Esophagus muscularis mucosa (tissue), 4 donors: Measurements from ENCODE around the gene SNX1. TPM values are rescaled to one million over a fixed set of nuclear protein-coding genes. Genes with fewer than 3 reads are reported as not detected.

Source experiments
- DNase-seq: peaks from one replicate; pipeline ENCODE4 v3.0.0-alpha.2; 2017; ENCODE audit errors: extremely low spot score
- H3K27ac ChIP-seq, 4 donors: fragments of 200-600 bp; sonication (generic); replicated peaks in 1 of 4; 1 replicate in 3 of 4; 2 replicates in 1 of 4; pipeline ENCODE4 v1.5.1; 2016 to 2019; ENCODE audit warnings: mild to moderate bottlenecking in 1 of 4
- H3K27me3 ChIP-seq, 4 donors: fragments of 200-600 bp; sonication (generic); one replicate each; pipeline versions ENCODE4 v1.5.1 to v1.6.0; 2016 to 2019
- H3K36me3 ChIP-seq, 4 donors: fragments of 200-600 bp; sonication (generic); one replicate each; pipeline ENCODE4 v1.5.1; 2016 to 2019
- H3K4me1 ChIP-seq, 4 donors: fragments of 200-600 bp; sonication (generic); one replicate each; pipeline ENCODE4 v1.5.1; 2016 to 2019
- H3K4me3 ChIP-seq, 4 donors: fragments of 200-600 bp; sonication (generic); 1 replicate in 2 of 4; 2 replicates in 2 of 4; pipeline ENCODE4 v1.5.1; 2016 to 2019; ENCODE audit warnings: mild to moderate bottlenecking in 4 of 4, moderate library complexity in 1 of 4
- H3K9me3 ChIP-seq, 4 donors: fragments of 200-600 bp; sonication (generic); 1 replicate in 3 of 4; 2 replicates in 1 of 4; pipeline ENCODE4 v1.5.1; 2016 to 2019
- EP300 ChIP-seq: sonication (generic); formaldehyde crosslinking; IDR thresholded peaks from one replicate; pipeline ENCODE4 v1.6.1; 2017; ENCODE audit warnings: antibody characterized with exemption
- POLR2A ChIP-seq: fragments of 450-650 bp; IDR thresholded peaks from one replicate; pipeline ENCODE4 v1.6.1; 2017; ENCODE audit warnings: antibody characterized with exemption, moderate library complexity, mild to moderate bottlenecking, low read depth
- POLR2AphosphoS5 ChIP-seq, 2 donors: sonication (generic); formaldehyde crosslinking; IDR thresholded peaks; one replicate each; pipeline ENCODE4 v1.6.1; 2017; ENCODE audit warnings: antibody characterized with exemption in 2 of 2
- WGBS: methylation state at CpG from one replicate; pipeline ENCODE4 v1.1.5; 2018; 5-methylcytosine and 5-hydroxymethylcytosine counted together
- intact Hi-C: fragments of 100-400 bp; cut with DNase I; formaldehyde crosslinking; loops from one replicate; pipeline ENCODE4 v1.15.1; 2023
- total RNA-seq, 4 donors: library from RNA; depleted of rRNA; stranded (reverse); fragments of >200 nt; gene quantifications; one replicate each; pipeline versions ENCODE4 v1.1.0 to v1.2.1, GENCODE V29; 2016
- TF ChIP-seq, protein P1 (sequence below), 3 experiments: fragments of 200-600 bp in 2 of 3; fragments of 450-650 bp in 1 of 3; sonication (generic) in 2 of 3; IDR thresholded peaks; one replicate each; pipeline ENCODE4 v1.5.1; 2017 to 2019; ENCODE audit warnings: antibody characterized with exemption in 3 of 3, mild to moderate bottlenecking in 2 of 3, moderate library complexity in 1 of 3

Gene SNX1
- total RNA-seq, 4 donors from 2014 or later: 79.4 to 93.0 (median 87.5) TPM

DNA sequence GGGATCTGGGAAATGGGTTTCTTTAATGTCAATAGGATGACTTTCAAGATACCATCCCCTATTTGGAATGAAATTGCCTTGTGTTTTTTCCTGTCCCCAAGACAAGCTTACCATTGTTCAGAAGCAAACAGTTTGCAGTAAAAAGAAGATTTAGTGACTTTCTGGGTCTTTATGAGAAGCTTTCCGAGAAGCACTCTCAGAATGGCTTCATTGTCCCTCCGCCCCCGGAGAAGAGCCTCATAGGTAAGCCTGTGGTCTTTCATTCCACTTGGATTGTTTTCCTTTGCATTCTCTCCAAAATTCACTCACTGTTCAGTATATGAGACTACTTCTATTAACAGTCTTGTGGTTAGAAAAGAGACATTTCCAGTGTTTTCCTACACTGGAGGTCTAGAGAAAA lies 30.2 kb downstream of the SNX1 start:
- Histone ChIP-seq H3K4me1 (no peaks in the 10 kb centered on the region), H3K9me3 (no peaks in the 10 kb centered on the region), H3K4me3 (no peak overlapping the region), H3K27ac (no peak overlapping the region), H3K36me3 (peaks cover 69 to 100% (median 95%) of the 10 kb centered on the region in 4 donors), H3K27me3 (no peaks in the 10 kb centered on the region)
- no peak for DNase-seq
- intact Hi-C loops: no loop called here
- WGBS: 65% methylated on average over 3 of the region's 3 CpGs
- no peak for TF ChIP-seq POLR2A
- TF ChIP-seq POLR2AphosphoS5 (IDR thresholded peaks at IDR 0.05): no peak
- no peak for TF ChIP-seq EP300
- TF ChIP-seq, protein P1, sequence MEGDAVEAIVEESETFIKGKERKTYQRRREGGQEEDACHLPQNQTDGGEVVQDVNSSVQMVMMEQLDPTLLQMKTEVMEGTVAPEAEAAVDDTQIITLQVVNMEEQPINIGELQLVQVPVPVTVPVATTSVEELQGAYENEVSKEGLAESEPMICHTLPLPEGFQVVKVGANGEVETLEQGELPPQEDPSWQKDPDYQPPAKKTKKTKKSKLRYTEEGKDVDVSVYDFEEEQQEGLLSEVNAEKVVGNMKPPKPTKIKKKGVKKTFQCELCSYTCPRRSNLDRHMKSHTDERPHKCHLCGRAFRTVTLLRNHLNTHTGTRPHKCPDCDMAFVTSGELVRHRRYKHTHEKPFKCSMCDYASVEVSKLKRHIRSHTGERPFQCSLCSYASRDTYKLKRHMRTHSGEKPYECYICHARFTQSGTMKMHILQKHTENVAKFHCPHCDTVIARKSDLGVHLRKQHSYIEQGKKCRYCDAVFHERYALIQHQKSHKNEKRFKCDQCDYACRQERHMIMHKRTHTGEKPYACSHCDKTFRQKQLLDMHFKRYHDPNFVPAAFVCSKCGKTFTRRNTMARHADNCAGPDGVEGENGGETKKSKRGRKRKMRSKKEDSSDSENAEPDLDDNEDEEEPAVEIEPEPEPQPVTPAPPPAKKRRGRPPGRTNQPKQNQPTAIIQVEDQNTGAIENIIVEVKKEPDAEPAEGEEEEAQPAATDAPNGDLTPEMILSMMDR (IDR thresholded peaks at IDR 0.05): no peak

DNA sequence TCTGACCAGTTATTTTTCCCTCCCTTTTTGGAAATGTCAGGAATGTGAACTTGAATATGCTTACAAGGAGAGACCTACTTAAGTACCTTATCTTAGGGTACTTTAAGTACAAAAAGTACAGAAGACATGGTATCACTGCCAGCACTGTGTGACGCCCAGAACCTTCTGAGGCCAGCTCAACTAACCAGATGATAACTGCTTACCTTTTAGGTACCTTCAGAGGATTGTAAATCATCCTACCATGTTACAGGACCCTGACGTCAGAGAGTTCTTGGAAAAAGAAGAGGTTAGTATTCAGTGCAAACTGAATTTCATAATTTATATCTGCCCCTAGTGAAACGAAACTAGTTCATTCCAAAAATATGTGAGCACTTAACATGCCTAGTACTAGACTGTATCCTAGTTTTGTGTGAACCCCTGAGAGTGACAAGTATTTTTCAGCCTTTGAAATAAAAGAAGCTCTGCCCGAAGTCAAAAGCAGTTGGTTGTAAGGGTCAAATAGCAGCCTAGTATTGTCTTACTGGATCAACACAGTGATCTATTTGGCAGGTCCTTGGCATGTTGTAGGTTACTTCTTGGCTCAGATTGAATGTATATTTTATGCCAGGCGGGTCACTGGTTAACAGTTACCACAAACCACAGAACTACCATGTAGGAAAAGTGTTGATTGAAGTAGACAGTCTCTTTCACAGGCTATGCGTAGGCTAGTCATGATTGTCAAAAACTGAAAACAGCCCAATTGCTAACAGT lies 31.9 kb downstream of the SNX1 start:
- intact Hi-C loops: no loop called here
- no peak for DNase-seq
- H3K27ac ChIP-seq: no peak overlapping the region
- WGBS: 87% methylated on average over 6 of the region's 6 CpGs
- H3K9me3 ChIP-seq: no peaks in the 10 kb centered on the region
- H3K4me1 ChIP-seq: no peaks in the 10 kb centered on the region
- peaks cover 78 to 100% (median 96%) of the 10 kb centered on the region in 4 donors for H3K36me3 ChIP-seq
- H3K27me3 ChIP-seq: no peaks in the 10 kb centered on the region
- TF ChIP-seq, protein P1 (IDR thresholded peaks at IDR 0.05): no peak
- no peak overlapping the region for H3K4me3 ChIP-seq

DNA sequence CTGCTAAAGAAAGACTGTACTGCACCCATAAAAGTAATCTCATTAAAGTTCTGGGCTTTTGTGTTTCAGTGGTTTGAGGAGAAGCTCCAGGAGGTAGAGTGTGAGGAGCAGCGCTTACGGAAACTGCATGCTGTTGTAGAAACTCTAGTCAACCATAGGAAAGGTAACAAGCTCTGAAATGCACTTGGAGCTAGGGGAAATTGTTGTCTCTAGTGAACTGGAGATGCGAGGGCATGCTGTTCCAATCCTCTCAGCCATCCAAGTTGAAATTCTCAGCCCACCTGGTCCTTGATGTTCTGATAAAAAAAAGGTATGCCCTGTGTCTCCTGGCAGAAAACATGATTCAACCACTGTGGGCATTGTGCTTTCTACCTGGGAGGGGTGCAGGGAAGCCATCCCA lies 34.4 kb downstream of the SNX1 start:
- Histone ChIP-seq H3K4me1 (peaks cover 0 to 9% (median 3%) of the 10 kb centered on the region in 4 donors), H3K9me3 (no peaks in the 10 kb centered on the region), H3K27me3 (no peaks in the 10 kb centered on the region), H3K4me3 (no peak overlapping the region), H3K36me3 (peaks cover 78 to 100% (median 97%) of the 10 kb centered on the region in 4 donors), H3K27ac (no peak overlapping the region)
- intact Hi-C loops: no loop called here
- no peak for DNase-seq
- no peak for TF ChIP-seq POLR2AphosphoS5 (IDR thresholded peaks at IDR 0.05)
- no peak for TF ChIP-seq EP300
- TF ChIP-seq, protein P1 (IDR thresholded peaks at IDR 0.05): no peak
- TF ChIP-seq POLR2A: no peak
- WGBS: 96% methylated on average over 3 of the region's 3 CpGs

DNA sequence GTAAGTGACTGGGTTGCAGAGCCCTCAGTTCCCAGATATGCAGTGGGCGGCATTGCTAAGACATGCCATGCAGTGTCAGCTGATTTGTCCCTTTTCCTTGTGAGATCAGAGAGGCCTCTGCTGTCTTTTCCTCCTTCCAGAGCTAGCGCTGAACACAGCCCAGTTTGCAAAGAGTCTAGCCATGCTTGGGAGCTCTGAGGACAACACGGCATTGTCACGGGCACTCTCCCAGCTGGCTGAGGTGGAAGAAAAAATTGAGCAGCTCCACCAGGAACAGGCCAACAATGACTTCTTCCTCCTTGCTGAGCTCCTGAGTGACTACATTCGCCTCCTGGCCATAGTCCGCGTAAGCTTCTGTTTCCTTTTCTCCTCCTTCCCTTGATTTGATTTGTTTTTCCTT lies 35.8 kb downstream of the SNX1 start:
- Histone ChIP-seq H3K27me3 (no peaks in the 10 kb centered on the region), H3K4me1 (peaks cover 0 to 9% (median 3%) of the 10 kb centered on the region in 4 donors), H3K27ac (no peak overlapping the region), H3K4me3 (no peak overlapping the region), H3K9me3 (no peaks in the 10 kb centered on the region), H3K36me3 (peaks cover 85 to 100% (median 99%) of the 10 kb centered on the region in 4 donors)
- intact Hi-C loops: no loop called here
- 97% methylated on average over 7 of the region's 7 CpGs for WGBS
- no peak for DNase-seq
- TF ChIP-seq, protein P1 (IDR thresholded peaks at IDR 0.05): no peak
- TF ChIP-seq POLR2A (no peak), POLR2AphosphoS5 (IDR thresholded peaks at IDR 0.05) (no peak), EP300 (no peak)

DNA sequence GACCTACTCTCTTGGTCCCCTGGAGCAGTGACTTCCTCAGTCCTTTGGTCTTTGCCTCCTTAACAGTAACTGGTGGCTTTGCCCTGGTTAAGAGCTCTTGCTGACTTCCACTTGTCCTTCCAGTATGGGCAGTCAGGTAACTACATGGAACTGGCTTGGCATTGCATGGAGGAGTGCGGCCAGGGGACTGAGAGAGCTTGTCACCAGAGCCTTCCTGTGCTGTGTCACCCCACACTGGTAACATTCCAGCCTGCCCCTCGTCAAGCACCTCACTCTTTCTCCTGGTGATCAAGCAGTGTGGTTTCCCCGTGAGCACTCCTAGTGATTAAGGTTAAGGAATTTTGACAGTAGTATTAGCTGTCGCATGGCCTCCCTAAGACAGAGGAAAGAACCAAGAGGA lies 36.4 kb downstream of the SNX1 start:
- no peak for DNase-seq
- TF ChIP-seq EP300 (no peak), POLR2AphosphoS5 (IDR thresholded peaks at IDR 0.05) (no peak), POLR2A (no peak)
- TF ChIP-seq, protein P1 (IDR thresholded peaks at IDR 0.05): no peak
- intact Hi-C loops: no loop called here
- Histone ChIP-seq H3K36me3 (peaks cover 85 to 100% (median 99%) of the 10 kb centered on the region in 4 donors), H3K27ac (no peak overlapping the region), H3K9me3 (no peaks in the 10 kb centered on the region), H3K27me3 (no peaks in the 10 kb centered on the region), H3K4me3 (no peak overlapping the region), H3K4me1 (peaks cover 0 to 9% (median 3%) of the 10 kb centered on the region in 4 donors)
- WGBS: 95% methylated on average over 4 of the region's 4 CpGs
